H1 (cell line): ENCODE results near the gene TRPV2. TPM values are rescaled to one million over a fixed set of nuclear protein-coding genes. Genes with fewer than 3 reads are reported as not detected.

Source experiments
- ASH2L ChIP-seq: fragments of 200-600, 300-600 bp; sonication (generic); IDR thresholded peaks from one replicate; pipeline ENCODE4 v1.7.1; 2017; ENCODE audit warnings: low read length
- CHD2 ChIP-seq: IDR thresholded peaks from 2 replicates; pipeline ENCODE4 v1.6.1; 2012; ENCODE audit warnings: low read length, improper control_type of control experiment
- CTCF ChIP-seq, 3 experiments: IDR thresholded peaks; 1 replicate in 2 of 3; 2 replicates in 1 of 3; pipeline versions ENCODE4 v1.5.1 to v1.6.1; 2011; ENCODE audit warnings: low read length in 3 of 3, mild to moderate bottlenecking in 3 of 3, inconsistent platforms in 2 of 3, low read depth in 1 of 3, moderate library complexity in 1 of 3; ENCODE audit not compliant: insufficient read depth in 1 of 3; ENCODE audit errors: control extremely low read depth in 1 of 3
- SIX5 ChIP-seq: IDR thresholded peaks from 2 replicates; pipeline ENCODE4 v1.6.1; 2011; ENCODE audit warnings: mild to moderate bottlenecking, low read depth, low read length
- YY1 ChIP-seq: IDR thresholded peaks from 2 replicates; pipeline ENCODE4 v1.6.1; 2011; ENCODE audit warnings: low read depth, mild to moderate bottlenecking, low read length
- polyA plus RNA-seq, 7 experiments: library from polyadenylated mRNA; depleted of rRNA in 3 of 7; stranded (reverse) in 5 of 7; unstranded in 2 of 7; fragments of >200 nt in 5 of 7; fragments of 200-250 nt in 2 of 7; gene quantifications; 1 replicate in 5 of 7; 2 replicates in 1 of 7; 4 replicates in 1 of 7; pipeline versions ENCODE4 v1.2.1 to v1.2.3, GENCODE V29; 2011 to 2013; ENCODE audit warnings: missing spikeins in 2 of 7, mixed read lengths in 2 of 7
- total RNA-seq: library from RNA; stranded (reverse); fragmentation: NEBNext Ultra II Directional; extraction: Animal tissue kit (Norgen Biotek cat#: 25700); gene quantifications from 2 replicates; pipeline ENCODE4 v1.2.1, GENCODE V29; 2021

TRPV2 gene
- total and polyA plus RNA-seq, 2 of the 8 experiments (the other 6 are each of a cell fraction or from before 2014, with no cell fraction given), result 1.7 to 2.1 TPM

- no peak for TF ChIP-seq CTCF (IDR thresholded peaks at IDR 0.05; ENCODE audit: control extremely low read depth in 1 of 3, insufficient read depth in 1 of 3, low read depth in 1 of 3, low read length in 3 of 3)
- TF ChIP-seq SIX5, result no peak
- TF ChIP-seq ASH2L, result no peak
- no peak for TF ChIP-seq CHD2
- TF ChIP-seq YY1, result no peak
- TF ChIP-seq, all 59 proteins: peak for 0
These were observed 2.0 kb downstream of the TRPV2 start (continued) for GRCh38 chr17:16417399-16417798.
